Activated CD4-positive, alpha-beta T cell treated with anti-CD3 and anti-CD28 coated beads, Interleukin-10, Interleukin-2, amounts not matched to agents 100 ng/mL and 50 ng/mL, durations not matched to agents 16 hours and 8 hours (primary cell): ENCODE results near the gene MED12L.
"Not testable (repeated sequence)": the region's sequence is repeated elsewhere in the genome, so short reads cannot be mapped to it uniquely, and the experiment has no call there.

Experiments used
- DNase-seq: peaks from one replicate; pipeline ENCODE4 v3.0.0-alpha.2; 2020

The MED12L gene

DNA sequence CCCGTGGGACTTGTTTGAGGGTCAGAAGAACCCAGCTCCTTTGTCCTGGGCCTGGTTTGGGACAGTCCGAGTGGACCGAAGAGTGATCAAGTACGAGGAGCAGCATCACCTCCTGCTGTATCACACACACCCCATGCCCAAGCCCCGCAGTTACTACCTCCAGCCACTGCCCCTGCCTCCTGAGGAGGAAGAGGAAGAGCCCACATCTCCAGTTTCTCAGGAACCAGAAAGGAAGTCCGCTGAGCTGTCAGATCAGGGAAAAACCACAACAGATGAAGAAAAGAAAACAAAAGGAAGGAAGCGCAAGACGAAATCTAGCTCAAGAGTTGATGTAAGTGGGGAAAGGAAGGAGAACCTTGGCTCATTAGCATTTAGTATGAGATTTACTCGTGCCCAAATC lies 302.4 kb downstream of the MED12L start:
- DNase-seq: no peak

DNA sequence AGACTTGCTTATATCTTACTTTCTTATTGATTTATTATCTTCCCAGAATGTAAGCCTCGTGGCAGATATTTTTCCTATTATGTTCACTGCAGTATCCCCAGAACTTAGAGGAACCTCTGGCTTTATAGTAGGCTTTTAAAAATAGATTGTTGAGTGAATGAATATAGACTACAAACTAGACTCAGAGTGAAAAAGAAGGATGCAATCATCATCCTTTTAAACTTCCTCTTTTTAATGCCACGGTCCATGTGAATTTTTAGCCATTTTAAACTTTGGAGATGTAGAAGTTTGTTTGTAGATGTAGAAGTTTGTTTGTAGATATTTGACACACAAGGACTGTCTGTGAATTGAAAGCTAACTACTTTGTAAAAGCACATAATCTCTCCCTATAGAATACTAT lies 306.3 kb downstream of the MED12L start:
- DNase-seq: no peak

DNA sequence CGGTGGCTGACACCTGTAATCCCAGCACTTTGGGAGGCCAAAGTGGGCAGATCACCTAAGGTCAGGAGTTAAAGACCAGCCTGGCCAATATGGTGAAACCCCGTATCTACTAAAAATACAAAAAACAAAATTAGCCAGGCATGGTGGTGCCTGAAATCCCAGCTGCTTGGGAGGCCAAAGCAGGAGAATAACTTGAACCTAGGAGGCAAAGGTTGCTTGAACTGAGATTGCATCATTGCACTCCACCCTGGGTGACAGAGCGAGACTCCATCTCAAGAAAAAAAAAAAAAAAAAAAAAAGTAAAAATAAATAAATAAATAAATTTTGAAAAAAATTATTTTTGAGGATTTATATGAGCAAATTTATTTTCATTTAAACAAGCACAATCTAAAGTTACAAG lies 306.7 kb downstream of the MED12L start:
- not testable (repeated sequence) for DNase-seq

DNA sequence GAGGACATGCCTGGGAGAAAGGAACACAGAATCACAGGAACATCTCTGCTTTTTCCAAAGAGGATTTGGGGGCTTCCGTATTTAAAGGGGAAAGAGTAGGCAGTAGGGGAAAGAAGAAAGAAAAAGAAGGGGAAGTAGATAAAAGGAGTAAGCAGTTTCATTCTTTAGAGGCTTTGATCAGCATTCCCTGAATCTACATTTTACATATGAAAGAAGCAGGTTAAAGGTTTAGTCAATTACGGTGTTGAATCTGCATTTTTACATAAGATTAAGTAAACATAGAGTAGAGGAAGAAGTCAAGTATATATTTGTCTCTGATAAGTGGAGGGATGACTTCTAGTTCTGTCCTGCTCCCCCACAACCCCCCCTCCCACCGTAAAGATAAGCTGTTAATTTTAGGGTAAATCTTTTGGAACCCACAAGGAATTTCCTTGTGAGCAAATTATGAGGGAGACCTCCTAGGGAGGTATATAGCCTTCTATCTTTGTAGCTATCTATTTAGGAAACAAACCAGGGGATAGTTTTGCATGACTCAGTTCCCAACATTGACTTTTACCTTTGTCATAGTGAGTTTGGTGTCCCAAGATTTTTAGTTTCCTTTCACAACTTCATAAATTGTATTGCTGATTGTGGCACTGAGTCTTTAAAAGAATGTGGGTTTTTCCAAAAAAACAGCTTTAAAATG lies 307.8 kb downstream of the MED12L start:
- no peak for DNase-seq

DNA sequence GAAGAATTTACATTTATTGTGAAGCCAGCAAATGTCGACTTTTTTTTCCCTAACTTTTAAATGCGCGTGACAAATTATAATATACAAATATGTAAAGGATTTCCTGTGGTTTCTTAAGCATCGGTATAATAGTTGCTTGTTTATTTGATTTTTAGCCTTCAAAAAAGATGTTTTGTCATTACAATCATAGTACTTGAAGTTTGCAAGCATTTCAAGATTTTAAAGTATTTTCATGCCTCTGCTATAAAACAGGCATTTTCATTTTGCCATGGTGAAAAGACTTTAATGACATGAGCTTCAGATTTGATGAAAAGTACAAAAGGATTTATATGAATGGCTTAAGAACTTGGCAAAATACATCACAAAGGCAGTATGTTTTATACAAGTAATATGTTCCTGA lies 308.5 kb downstream of the MED12L start:
- no peak for DNase-seq

DNA sequence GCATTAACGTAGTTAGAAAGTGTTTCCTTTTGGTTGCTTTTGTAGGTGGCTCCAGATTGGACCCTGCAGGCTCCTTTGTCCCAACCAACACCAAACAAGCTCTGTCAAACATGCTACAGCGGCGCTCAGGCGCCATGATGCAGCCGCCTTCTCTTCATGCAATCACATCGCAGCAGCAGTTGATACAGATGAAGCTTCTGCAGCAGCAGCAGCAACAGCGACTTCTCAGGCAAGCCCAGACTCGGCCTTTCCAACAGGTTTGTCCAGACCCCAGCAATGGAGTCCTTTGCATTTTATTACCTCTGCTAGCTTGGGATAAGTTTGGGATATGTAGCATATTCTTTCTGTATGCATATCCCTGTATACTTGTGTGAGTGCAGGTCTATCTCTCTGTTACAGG lies 309.1 kb downstream of the MED12L start:
- DNase-seq: no peak

DNA sequence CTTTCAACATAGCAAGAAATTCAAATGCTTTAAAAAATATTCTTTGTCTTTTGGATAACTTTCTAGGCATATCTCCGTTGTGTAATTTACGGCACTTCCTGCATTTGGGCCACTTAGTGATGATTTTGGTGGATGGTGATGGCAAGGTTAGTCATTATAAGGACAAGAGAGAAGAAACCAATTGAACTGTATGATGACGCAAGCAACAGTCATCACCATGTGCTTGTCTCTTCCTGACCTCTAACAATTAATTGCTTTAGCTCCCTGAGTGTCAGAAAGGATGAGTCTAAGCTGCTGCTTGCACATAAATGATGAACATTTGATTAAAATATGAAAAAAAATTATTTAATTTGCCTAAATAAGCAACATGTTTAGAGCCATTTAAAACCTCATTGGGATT lies 310.3 kb downstream of the MED12L start:
- DNase-seq: no peak

DNA sequence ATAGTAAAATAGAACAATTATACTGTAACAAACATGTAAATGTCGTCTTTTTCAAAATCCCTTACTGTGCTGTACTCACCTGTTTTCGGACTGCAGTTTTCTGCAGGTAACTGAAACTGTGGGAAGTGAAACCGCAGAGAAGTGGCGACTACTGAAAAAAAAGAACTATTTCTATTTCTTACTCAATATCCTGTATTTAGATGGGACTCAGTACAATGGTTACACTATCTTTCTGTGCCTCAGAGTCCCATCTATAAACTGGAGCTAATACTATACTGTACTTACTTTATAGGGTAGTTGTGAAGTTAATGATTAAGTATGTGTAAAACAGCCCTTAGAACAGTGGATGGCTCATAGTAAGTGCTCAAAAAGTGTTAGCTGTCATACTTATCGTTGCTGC lies 313.4 kb downstream of the MED12L start:
- no peak for DNase-seq

DNA sequence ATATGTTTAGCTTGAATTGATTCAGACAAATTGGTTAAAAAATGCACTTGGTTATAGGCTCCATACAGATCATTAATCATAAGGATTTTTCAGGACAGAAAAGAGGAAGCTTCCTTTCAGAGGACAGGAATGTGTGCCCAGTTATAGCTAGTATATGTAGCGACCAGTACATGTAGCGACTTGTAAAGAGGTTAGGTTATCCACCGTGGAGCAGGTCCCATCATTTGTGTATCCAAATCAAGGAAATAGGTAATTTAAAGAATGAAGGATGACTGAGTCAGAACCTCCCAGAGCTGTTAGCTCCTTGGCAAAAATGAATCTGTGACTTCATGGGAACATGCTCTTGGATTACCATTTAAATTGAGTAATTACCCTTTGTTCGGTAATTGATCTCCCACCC lies 314.9 kb downstream of the MED12L start:
- no peak for DNase-seq

DNA sequence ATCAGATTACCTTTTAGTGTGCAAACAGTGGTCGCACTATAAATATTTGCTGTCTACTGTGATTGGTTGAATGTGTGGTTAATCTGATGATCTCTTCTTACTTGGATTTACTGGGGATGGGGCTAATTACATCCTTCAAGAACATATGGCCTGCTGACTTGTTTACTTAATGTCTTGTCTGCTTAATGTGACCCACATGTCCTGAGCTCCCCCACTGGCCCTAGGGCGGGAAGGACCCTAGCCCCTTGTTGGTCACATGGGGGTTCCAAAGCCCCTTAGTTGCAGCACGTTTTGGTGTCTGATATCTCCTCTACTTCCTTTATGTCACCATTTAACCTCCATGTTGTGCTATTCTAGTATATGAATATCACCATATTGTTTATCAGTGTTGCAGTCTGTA lies 316.9 kb downstream of the MED12L start:
- no peak for DNase-seq

DNA sequence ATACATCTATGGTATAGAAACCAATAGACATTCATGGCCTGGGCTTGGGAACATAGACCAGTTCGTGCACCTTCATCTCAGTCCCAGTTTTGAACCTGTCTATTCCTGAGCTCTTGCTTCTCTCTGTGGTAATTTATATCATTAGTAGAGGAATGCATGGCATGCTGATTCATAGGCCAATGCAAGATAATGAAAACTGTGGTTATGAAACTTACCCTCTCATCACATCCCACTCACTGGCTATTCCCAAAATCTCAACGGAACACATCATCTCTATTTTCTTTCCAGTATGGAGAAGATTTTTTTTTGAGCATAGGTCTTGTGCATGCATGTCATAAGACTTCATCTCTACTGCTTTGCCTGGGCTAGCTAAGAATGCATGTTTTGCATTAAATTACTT lies 317.8 kb downstream of the MED12L start:
- no peak for DNase-seq

DNA sequence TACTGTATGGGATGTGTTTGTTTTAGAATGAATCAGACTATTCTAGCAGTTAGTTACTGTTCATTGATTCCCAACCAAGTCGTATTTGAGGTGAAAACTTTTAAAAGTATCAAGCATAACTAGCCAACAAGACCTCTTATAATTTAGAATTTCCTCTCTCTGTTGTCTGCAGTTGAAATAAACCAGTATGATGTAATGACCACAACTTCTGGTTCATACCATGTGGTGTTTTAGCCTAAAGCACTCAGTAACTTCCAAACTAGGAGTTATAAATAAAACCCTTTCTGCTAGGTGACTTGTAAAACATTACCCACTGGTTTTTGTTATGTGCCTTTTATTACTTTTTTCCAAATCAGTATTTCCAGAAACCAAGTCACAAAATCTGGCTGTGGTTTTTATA lies 318.9 kb downstream of the MED12L start:
- DNase-seq: no peak

DNA sequence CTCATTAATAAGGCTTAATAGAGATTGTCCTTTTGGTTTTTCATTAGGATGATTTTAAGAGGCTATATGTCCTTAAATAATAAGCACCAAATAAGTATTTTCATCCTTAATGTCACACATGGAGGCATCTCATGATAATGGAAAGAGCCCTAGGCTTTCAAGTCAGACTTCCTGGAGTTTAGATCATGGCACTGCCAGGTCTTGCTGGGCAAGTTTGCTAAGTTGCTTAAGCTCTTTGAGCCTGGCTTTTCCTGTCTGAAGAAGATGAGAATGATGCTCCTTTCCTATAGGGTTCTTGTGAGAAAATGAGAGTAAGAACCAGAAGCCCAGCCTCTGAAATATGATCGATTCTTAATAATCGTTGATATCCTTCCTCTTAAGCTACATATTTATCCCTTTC lies 322.5 kb downstream of the MED12L start:
- no peak for DNase-seq

DNA sequence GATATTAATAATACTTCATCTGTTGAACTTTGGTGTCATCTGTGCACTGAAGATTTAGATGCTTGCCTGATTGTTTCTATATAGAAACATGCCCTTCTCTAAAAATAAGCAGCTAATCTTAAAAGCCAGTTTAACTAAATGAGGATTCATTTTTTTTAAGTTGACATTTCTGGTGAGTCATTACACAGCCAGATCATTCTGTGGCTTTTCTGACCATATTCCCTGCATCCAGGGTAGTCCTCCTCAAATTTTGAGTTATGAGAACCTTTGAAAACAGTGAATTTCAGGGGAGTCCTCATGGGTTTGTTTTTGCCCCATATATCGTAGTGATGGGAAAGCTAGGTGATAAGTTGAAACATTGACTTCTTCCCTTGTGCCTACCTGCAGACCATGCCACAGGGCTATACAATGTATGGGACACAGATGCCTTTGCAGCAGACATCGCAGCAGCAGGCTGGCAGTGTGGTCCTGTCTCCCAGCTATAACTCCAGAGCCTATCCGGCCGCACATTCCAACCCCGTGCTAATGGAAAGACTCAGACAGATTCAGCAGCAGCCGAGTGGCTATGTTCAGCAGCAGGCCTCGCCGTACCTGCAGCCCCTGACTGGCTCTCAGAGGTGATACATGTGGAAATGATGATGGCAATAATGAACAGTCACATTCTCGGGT lies 325.6 kb downstream of the MED12L start:
- no peak for DNase-seq

DNA sequence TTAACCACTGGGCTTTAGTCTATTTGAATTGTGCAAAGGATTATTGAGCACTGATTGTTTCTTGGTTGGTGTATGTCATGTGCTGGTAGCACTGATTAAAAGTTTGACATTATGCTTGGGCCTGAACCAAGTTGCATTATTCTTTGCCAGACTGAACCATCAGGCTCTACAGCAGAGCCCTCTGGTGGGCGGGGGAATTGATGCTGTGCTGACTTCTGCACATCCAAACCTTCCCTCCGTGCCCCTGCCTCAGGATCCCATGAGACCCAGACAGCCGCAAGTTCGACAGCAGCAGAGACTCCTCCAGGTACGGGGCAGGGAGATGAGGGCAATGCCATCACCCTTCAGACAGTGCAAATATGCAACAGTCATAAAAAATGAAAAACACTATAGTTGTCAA lies 327.5 kb downstream of the MED12L start:
- DNase-seq: no peak

DNA sequence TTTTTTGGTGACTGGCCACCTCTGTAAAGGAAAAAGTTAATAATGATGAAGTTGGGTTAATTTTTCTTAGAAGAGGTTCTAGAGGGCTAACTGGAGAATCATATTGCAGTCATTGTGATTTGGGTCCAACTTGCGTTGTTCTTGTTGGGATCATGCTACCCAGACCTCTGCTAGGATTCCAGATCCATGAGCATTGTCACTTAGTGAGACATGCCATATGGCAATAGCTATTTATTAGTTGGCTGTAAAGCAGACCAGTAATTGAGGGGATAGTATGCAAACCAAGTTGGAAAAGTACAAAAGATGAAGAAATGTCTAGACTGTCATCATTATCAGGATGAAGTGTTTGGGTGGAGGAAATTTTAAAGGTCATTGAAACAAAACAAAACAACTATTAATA lies 329.8 kb downstream of the MED12L start:
- DNase-seq: no peak

DNA sequence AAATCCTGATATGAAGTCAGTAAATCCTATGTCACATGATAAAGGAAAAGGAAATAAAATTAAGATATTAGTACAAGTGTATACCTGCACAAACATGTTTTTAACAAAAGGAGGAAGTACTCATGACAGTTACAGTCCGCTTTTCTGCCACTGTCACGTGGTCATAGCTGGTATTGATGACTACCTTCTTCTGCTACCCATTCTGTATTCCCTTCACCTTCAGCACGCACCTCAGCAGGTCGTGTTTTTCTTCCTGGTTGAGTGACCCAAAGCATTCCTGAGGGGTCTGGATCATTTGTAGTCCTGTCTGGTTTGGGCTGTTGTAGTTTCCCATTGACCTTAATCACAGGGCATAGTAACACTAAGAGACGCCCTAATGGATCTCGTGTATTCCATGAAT lies 334.3 kb downstream of the MED12L start:
- DNase-seq: no peak

DNA sequence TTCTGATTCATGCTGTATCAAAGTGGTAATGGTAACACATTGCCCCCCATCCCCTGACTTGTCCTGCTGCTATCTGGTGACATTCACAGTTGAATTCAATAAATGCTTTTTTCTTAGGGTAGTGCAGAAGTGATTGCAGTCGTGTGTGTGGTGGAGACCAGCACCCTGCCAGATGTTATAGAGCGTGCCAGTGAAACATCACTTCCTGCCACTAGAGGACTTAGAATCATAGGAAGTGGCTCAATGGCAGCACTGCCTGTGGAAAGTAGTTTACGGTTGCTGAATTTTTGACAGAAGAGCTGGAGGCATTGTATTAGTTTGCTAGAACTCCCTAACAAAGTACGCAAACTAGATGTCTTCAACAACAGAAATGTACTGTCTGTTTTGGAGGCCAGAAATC lies 336.5 kb downstream of the MED12L start:
- no peak for DNase-seq

DNA sequence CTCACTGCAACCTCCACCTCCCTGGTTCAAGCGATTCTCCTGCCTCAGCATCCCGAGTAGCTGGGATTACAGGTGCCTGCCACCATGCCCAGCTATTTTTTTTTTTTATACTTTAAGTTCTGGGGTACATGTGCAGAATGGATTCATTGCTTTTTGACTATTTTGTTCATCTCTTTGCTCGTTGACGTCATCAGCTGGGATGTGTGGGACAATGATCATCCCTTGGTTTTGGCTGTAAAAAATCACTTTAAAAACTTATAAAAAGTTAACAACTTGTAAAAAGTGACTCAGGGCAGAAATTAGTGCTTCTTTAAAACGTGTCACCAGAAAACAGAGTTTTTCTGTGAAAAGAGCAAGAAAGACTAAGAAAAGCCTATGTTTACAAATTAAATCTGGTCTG lies 337.6 kb downstream of the MED12L start:
- DNase-seq: no peak

DNA sequence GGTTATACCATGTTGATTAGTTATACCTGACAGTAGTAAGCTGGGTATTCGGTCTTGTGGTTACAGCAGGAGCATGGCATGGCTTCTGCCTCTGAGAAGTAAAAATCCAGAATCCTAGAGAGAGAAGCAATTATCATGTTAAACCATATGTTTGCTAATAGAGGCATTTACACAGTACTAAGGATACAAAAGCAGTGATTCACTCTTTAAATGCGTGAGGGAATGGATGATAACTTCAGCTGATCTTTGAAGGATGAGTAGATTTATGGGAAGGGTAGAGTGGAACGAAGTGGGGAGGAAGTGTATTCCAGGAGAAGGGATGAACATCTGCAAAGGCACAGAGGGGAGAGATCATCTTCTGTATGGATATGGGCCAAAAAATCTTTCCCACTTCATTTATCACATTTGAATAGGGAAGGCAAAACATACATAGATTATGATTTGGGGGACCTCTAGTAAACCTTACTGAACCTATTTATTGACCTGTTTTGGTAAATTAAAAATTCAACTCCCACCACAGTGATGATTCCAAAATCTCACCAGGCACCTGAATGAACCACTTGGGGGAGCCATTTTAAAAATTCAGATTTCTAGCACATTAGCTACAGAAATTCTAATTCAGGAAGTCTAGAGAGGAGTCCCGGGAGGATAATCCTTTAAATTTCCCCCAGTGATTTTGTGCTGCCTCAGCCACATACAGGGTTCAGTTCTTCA lies 340.3 kb downstream of the MED12L start:
- DNase-seq: no peak

DNA sequence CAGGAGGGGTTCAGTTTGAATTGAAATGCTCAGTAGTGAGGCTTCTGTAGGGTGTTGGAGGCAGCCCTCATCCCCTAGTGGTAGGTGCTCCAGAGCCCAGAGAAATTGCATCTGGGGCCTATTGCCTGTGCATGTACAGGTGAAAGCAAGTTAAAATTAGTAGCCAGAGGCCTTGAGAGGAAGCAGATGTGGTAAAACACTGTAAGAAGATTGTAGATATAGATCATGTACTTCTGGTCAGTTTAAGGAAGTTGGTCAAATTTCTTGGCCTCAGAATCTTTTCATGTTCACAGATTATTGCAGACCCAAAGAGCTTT lies 340.8 kb downstream of the MED12L start:
- DNase-seq: no peak

DNA sequence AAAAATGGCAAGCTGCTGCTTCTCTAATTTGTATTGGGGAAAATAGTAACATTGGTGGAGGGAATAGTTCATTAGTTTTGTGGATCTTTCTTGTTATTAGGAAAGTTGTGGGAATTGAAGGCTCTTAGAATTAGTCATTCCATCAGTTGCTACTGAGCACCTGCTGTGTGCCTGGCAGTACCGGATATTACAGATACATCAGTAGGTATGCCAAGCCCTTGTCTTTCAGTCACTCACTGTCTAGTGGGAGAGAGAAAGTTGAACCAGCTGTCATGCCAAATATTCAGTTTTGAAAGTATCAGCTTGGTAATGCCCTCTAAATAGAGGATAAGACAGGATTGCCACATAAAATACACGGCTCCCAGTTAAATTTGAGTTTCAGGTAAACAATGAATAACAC lies 342.9 kb downstream of the MED12L start:
- no peak for DNase-seq

DNA sequence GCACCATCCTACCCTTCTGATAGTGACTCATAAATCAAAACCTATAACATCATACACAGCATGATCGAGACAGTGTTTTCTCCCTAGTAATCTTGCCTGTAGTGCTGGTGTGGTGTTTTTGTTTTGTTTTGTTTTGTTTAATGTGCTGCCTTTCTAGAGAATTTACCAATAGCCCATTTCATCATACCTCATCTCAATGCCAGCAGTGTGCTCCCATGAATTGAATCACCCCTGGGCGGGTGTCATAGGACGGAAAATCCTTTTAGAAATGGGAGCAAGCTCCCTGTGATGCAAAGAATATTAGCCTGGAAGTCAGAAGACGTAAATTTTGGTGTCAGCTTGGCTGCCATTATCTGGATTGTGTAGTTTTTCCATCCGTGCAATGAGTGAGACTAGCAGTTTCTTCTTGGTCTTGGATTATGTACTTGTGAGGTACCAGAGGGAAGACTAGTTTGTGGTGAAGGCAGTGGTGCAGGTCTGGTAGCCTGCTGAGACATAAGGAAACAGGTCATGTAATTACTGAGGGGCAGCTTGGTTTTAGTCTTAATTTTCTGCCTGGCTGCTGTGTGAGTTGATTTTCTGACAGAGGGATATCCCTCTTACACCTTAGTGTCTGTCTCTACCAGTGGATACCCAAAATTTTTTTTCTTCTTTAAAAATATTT lies 345.5 kb downstream of the MED12L start:
- no peak for DNase-seq

DNA sequence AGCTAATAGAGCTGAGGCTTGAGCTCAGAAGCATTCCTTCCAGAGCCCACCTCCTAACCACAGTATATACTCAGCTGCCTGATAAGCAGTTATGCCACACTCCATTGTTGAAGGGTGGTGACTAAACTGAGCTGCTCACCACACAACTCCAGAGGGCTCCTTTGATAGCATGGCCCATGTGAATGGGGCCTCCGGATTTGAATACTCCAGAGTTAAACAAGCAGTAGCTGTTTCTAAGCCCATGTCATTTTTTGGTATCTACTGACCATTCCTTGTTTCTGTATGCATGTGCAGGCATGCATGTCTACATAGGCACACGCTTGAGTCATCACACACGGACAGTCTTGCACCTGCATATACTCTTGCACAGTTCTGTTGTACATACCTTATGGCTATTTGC lies 346.5 kb downstream of the MED12L start:
- DNase-seq: no peak
